Muscle of back (tissue), 11 donors: ENCODE data around the gene ACOXL. TPM values are rescaled to one million over a fixed set of nuclear protein-coding genes. Genes with fewer than 3 reads are reported as not detected.
"Not testable (repeated sequence)": the region's sequence is repeated elsewhere in the genome, so short reads cannot be mapped to it uniquely, and the experiment has no call there.

Experiments used
- DNase-seq, 3 donors: peaks; one replicate each; pipeline versions ENCODE4 v3.0.0 to v3.0.0-alpha.2; 2013
- polyA plus RNA-seq, 10 donors: library from polyadenylated mRNA; unstranded; fragments of 120-200 nt; gene quantifications; one replicate each; pipeline ENCODE4 v1.2.1, GENCODE V29; 2013; ENCODE audit not compliant: insufficient read length in 10 of 10

ACOXL gene
- polyA plus RNA-seq, 10 donors = 0.09 to 0.53 (median 0.18) TPM

GRCh38 chr2:110854355-110855081 lies 122.1 kb downstream of the ACOXL start:
- DNase-seq = no peak

GRCh38 chr2:110855841-110856240 lies 123.5 kb downstream of the ACOXL start:
- DNase-seq = not testable (repeated sequence)

GRCh38 chr2:110858135-110858725 lies 125.9 kb downstream of the ACOXL start:
- no peak for DNase-seq

DNA sequence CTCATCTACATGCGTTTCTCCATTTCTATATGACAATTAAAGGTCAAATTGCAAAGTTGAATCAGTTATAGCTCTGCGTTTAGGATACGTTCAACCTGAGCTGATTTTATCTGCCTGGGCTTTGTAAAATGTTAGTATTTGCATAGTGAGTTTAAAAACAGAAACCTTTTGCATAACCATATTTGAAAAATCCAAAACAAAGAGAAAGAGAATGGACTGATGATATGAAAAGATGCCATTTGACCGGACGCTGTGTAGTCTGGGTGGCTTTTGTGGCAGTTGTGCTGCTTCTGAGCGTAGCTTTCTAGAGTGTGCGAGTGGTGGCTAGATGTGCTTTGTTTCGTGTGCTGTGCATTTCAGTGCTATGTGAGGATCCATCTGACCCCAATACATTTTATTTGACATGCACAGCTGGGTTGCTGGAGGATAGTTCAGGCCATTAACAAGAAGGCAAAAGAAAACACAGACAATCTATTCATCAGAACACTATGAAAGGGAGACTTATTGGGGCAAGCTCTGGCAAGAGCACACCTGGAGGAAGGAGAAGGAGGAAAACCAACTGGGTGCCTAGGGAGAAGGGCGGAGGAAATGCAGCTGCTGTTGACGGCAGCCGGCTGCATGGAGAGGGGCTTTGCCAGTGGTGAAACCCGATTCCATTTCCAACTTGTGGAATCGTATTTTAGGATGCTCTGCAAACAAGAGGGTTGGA lies 126.8 kb downstream of the ACOXL start:
- DNase-seq = no peak

DNA sequence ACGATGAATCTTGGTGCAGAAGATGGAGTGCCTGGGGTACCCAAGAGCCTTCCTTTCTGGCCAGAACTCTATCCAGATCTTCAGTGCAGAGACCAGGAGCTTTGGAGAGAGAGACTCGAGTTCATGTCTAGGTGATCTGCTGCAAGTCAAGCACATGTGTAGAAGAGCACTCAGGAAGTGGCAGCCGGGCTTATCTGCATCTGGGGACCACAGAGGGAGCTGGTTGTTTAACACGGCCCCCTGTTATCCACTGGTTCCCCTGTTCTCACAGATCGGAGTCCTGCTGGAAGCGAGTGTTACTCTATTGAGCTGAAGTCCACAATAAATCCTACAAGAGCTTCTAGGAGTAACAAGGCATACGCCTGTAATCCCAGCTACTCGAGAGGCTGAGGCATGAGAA lies 128.3 kb downstream of the ACOXL start:
- no peak for DNase-seq

DNA sequence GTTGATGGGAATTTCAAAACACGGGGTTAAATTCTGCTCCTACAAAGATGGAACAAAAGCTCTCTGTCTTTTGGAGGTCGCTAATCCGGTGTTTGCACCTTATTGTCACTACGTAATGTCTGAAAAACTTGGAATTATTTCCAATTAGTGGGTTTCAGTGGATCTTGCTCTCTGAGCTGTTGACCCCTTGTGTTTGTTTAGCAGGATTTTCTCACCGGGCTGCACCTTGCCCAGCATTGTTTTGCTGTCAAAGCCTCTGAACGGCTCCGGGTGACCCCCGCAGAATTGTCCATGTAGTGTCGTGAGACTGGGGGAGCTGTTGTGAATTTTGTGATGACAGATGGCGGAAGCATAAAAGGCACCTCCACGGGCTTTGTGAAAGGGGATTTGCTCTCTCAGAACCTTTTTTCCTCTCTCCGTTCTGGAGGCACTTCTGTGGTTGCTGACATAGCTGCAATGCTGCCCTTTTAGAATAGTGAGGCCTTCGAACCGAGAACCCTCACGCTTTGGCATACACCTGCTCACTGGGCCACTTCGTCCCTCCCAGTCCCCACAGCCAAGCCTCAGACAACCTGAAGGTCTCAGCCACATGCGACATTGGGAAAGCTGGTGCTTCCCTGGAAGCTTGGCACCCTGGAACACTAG lies 129.4 kb downstream of the ACOXL start:
- no peak for DNase-seq

GRCh38 chr2:110863726-110864125 lies 131.4 kb downstream of the ACOXL start:
- no peak for DNase-seq

DNA sequence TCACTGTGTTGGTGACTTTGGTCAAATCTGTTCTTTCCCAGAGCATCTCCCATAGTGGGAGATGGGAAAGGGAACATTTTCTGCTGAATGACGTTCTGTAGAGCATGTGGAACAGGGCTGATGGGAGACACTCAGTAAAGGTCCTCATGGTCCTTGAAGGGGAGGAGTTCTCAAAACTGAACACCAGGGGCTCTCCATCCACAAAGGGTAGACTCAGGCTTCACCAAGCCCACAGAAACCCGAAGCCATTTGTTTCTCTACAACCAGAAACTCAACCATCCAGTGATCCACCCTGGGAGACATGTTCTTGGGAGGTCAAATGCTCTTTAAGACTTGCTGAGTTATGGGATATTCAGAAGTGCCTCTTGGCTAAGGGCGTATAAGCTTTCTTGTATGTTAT lies 131.8 kb downstream of the ACOXL start:
- DNase-seq = no peak

GRCh38 chr2:110864731-110865130 lies 132.4 kb downstream of the ACOXL start:
- no peak for DNase-seq

DNA sequence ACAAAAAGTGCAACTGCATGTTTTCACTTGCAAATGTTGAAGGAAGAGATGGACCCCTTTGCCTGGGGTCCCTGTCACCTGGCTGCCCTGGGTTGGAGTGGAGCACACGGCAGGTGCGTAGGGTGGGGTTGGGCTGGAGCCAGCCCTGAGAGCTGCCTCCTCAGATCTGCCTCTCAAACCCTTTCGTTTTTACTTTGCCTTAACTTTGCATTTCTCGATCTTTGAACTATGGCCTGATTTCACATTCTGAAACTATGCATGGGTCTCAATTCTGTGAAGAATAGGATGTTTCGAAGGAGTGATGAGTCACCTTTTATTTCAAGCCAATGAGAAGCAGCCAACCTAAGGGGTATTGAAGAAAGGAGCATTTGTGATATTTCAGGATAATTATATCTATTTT lies 132.8 kb downstream of the ACOXL start:
- no peak for DNase-seq

- no peak for DNase-seq
Measured at GRCh38 chr2:110866045-110866444, 133.7 kb downstream of the ACOXL start.

DNA sequence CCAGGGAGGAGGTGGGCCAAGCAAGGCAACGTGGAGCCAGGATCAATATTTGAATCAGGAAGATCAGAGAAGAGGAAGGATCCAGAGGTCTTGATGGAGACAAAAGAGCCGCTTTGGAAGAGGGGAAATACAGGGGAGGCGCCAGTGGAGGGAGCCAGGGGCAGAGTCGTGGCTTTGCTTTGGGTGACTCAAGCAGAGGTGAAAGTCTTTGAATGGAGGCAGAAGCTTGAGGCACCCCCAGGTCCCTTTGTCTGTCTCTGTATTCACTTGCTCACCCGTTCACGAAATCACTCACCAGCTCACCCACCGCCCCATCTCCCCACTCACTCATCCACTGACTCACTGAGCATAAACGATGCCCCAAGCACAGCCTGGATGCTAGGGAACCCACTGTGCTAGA lies 134.1 kb downstream of the ACOXL start:
- DNase-seq = no peak

DNA sequence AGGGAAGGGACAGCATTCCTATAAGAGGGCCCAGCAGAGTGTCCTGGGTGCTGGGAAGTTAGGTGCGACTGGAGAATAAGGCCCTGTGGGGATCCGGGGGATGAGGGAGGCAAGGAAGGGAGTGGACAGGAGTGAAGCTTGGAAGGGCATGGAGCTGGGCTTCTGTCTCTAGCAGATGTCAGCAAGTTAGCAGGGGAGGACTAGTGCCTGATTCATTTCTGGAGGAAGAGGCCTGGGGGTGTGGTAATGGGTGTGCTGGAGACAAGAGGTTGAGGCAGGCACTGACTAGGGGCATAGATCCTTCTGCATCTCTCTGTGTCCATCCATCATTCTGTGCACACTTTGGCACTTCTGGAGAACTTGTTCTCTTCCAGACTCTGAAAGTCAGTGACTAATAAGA lies 134.7 kb downstream of the ACOXL start:
- DNase-seq = no peak

DNA sequence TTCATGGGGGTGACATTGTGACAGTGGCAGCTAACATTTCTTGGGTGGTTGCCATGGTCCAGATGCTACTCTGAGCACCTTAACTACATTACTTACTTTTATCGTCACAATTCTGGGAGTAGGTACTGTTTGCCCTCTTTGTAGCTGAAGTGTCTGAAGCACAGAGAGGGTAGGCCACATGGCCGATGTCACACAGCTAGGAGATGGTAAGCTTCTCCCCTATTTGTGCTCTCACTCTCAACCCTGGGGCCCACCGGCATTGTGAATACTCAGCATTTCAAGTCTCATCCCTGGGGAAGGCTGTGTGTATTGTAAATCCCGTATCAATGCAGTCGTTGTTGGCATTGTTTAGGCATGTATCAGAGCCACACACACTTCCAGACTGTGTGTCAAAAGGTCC lies 136.6 kb downstream of the ACOXL start:
- no peak for DNase-seq

- no peak for DNase-seq
Measured at GRCh38 chr2:110869472-110870446, 137.4 kb downstream of the ACOXL start.

GRCh38 chr2:110870545-110870944 lies 138.2 kb downstream of the ACOXL start:
- no peak for DNase-seq

GRCh38 chr2:110871637-110872036 lies 139.3 kb downstream of the ACOXL start:
- DNase-seq = no peak

DNA sequence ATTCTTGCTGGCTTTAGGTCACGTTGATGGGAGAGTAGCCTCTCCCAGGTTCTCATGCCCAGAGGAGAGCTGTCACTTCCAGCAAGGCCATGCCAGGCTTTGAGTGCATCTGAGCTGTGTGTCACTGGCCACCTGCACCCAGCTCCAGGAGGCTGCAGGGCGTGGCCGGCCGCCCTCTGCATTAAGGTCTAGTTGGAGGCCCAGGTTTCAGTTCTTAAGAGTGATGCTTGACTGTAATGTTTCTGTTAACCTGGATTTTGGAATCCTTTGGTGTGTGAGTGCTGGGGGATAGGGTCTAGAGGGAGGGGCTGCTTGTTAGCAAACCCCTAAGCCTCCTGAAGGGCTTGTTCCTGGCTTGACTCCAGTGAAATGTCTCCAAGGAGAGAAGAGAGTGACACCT lies 140.1 kb downstream of the ACOXL start:
- DNase-seq = no peak

DNA sequence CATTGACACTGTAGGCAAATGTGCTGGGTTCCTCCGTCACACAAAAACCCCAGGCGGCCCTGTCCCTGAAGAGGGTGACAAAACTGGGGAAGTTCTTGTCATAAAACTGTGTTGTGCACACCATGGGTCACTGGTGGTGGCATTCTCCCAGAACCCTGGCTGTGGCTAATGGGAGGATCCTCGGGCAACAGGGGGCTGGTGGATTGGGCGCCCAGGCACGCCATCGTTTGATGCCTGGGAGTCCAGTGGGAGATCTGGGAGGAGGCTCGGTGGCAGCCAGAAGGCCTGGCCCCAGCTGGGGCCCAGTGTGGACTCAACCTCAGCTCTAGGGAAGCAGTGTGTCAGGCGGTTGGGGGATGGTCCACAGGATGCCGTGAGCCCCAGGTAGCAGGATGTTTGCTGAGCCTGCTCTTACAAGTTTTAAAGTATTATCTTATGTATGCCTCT lies 140.7 kb downstream of the ACOXL start:
- no peak for DNase-seq

DNA sequence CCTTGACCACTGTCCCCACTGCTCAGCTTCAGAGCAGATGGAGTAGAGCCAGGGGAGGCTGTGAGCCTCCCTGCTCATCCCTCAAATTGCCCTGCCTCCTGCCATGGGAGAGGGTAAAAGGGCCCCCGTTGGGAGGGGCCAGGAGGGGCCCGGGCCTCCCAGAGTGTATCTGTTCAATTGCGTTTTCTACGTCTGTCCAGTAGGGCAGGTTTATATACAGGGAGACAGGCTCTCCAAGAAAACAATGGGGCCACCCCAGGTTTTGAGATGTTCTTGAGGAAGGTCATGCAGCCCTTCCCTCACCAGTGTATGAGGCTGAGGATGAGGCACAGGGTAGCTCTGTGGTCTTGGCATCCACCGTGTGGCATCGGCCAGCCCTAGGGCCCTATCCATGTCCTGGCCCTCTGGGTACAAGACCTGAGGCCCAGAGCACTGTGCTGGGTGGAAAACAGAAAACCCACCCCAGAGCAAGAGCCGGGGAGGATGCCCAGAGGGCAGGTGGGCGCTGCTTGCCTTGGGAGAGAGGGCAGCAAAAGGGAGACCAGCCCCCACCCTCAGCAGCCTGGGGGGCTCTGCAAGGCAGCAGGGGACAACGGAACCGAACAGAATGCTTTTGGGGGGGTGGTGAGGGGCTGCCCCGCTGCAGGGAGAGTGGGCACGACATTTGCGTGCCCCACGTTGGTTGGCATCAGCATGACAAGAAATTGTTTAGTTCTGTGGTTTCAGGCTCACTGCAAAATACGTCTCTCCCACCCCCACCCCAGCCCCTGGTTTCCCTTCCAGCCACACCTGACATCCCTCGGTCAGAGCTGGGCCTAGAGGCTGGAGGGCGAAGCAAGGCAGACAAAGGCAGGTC lies 141.5 kb downstream of the ACOXL start:
- DNase-seq = no peak
